Activated CD4-positive, CD25-positive, alpha-beta regulatory T cell (primary cell): ENCODE results near the gene DDX51.

ENCODE experiments used
- DNase-seq, 4 experiments: peaks; one replicate each; lab custom pipeline; 2025; lab: John Stamatoyannopoulos, UW

Gene DDX51

GRCh38 chr12:132167611-132168310 lies 23.6 kb upstream of the DDX51 start:
- DNase-seq, result no peak

DNA sequence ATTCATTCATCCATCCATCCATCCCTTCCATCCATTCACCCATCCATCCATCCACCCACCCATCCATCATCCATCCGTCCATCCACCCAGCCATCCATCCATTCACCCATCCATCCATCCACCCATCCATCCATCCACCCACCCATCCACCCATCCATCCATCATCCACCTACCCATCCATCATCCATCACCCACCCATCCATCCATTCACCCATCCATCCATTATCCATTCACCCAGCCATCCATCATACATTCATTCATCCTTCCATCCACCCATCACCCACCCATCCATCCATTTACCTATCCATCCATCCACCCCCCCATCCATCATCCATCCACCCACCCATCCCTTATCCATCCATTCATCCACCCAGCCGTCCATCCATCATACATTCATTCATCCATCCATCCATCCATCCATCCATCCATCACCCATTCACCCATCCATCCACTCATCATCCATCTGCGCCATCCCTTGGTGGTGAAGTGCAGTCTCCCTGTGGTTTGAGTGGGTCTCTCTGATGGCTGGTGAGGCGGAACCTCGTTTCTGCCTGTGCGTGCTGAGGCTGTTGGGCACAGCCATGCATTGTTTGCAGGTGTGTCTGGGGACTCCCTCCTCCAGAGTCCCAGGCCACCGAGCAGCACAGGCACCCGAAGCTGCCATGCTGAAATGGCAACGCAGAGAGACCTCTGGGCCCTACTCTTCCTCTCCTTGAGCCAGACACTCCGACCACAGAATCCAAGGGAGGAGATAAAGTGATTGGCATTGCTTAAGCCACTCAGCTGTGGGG lies 22.9 kb upstream of the DDX51 start:
- no peak for DNase-seq

DNA sequence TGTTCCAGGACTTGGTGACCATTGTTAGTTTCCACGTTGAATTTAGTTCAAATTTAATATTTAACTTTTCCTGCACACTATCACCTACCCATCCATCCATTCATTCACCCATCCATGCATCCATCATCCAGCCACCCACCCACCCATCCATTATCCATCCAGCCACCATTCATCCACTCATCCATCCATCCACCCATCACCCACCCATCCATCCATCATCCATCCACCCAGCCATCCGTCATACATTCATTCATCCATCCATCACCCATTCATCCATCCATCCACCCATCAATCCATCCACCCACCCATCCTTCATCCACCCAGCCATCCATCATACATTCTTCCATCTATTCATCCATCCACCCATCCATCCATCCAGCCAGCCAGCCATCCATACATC lies 22.0 kb upstream of the DDX51 start:
- no peak for DNase-seq

DNA sequence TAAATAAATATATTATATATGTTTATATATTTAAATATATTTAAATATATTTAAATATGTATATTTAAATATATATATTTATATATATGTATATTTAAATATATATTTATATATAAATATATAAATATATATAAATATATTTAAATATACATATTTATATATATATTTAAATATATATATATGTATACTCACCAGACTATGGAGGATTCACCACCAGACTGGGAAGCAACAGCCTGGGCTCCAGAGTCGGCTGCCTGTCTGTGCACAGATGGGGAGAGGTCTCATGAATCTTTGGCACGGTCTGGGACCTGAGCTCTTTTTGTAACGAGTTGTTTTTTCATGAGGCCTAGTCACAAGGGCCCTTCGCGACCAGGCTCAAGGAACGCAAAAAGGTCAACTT lies 21.5 kb upstream of the DDX51 start:
- DNase-seq, result no peak

DNA sequence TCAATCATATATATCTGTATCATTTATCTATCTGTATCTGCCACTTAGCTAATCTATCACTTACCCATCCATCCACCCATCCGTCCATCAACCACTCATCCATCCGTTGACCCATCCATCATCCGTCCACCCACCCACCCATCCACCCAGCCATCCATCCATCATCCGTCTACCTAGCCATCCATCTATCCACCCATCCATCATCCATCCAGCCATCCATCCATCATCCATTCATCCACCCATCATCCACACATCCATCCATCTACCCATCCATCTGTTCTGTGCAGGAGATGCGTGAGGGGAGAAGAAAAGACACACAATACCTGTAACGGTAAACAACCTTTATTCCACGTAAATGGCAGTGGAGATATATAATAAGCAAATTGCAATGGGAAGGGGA lies 20.3 kb upstream of the DDX51 start:
- no peak for DNase-seq

GRCh38 chr12:132163911-132164288 lies 19.8 kb upstream of the DDX51 start:
- DNase-seq, result no peak

- no peak for DNase-seq
Observed at GRCh38 chr12:132163041-132163910, 19.2 kb upstream of the DDX51 start.

DNA sequence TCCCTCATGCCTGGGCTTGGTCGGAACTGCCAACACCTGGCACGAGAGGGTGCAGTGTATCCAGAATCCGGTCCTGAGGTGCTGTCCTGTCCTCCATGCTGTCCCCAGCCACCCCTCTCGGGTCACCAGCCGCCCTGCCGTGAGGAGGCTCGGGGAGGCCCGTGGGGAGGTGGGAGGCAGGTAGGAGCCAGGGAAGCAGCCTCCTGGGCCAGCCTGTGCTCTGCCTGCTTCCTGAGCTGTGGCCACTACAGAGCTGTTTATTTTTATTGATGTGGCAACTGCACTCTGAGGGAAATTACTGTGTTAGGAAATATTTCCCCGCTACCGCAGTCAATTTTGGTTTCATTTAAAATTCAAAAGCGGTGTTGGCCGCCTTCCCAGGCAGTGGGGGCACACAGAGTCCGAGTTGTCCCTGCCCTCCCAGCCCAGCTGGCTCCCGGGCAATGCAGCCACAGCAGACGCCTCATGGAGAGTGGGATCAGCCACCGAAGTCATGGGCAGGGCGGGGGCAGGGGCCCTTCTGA lies 18.5 kb upstream of the DDX51 start:
- DNase-seq, result no peak

- no peak for DNase-seq
Observed at GRCh38 chr12:132161796-132162507, 17.8 kb upstream of the DDX51 start.

- no peak for DNase-seq
Observed at GRCh38 chr12:132161036-132161781, 17.1 kb upstream of the DDX51 start.

- no peak for DNase-seq
Observed at GRCh38 chr12:132160601-132161035, 16.5 kb upstream of the DDX51 start.

DNA sequence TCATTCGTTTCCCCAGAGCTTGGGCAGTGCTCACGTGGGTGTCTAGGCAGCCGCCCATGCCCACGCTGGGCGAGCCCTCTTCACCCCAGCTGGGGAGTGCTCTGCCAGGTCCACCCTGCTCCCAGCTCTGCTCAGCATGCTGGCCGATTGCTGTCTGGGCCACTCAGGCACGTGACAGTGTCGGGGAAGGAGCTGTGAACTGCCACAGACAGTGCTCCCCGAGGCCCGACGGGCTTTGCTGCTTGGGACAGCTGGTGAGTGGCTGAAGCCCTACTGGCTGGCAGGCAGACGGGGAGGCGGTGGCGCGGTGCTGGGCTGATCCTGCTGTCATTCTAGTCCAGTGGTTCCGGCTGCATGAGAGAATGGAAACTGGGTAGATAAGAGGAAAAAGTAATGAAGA lies 15.9 kb upstream of the DDX51 start:
- no peak for DNase-seq

DNA sequence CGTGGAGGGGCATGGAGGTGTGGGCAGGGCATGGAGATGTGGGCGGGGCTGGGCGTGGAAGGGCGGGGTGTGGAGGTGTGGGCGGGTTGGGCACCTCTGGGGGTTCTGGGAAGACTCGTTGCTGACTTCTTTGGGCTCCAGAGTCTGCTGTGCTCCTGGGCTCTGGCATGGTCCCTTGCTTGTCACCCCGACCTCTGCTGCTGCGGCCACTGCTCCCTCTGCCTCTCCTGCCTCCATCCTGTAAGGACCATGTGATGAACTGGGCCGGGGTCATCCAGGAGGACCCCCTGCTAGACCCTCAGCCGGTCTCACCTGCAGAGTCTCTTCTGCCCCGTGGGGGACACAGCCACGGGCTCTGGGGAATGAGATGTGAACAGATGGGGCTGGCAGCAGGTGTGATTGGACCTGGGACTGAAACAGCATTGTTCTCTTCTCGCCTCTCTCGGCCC lies 15.5 kb upstream of the DDX51 start:
- no peak for DNase-seq

GRCh38 chr12:132158677-132159554 lies 14.8 kb upstream of the DDX51 start:
- no peak for DNase-seq

GRCh38 chr12:132157733-132158409 lies 13.8 kb upstream of the DDX51 start:
- DNase-seq, result no peak

DNA sequence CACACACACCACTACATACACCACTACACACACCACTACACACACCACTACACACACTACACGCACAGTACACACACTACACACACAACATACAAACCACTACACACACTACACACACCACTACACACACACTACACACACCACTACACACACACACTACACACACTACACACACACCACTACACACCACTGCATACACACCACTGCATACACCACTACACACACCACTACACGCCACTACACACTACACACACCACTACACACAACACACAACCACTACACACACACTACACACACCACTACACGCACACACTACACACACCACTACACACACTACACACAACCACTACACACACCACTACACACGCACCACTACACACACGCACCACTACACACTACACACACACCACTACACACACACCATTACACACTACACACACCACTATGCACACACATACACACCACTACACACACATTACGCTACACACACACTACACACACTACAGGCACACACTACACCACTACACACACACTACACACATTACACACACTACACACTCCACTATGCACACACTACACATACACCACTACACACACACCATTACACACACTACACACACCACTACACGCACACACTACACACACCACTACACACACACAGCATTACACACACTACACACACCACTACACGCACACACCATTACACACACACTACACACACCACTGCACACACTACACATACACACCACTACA lies 12.6 kb upstream of the DDX51 start:
- DNase-seq, result no peak

DNA sequence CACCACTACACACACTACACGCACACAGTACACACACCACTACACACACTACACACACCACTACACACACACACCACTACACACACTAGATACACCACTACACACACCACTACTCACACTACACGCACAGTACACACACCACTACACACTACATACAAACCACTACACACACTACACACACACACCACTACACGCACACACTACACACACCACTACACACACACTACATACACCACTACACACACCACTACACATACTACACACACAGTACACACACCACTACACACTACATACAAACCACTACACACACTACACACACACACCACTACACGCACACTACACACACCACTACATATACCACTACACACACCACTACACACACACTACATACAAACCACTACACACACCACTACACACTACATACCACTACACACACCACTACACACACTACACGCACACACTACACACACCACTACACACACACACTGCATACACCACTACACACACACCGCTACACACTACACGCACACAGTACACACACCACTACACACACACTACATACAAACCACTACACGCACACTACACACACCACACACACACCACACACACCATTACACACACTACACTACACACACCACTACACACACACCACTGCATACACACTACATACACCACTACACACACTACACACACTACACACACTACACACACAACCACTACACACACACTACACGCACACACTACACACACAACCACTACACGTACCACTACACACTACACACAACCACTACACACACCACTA lies 11.9 kb upstream of the DDX51 start:
- no peak for DNase-seq
